ENCODE measurements around the gene ERP29. TPM values are rescaled to one million over a fixed set of nuclear protein-coding genes. Genes with fewer than 3 reads are reported as not detected.
A peak's percentile ranks its signal among the peaks of the same experiment; 100 is the strongest.
"Not testable (repeated sequence)": the region's sequence is repeated elsewhere in the genome, so short reads cannot be mapped to it uniquely, and the experiment has no call there.

The ERP29 gene
- total RNA-seq, 1 donor from 2014 or later = 56.6 TPM

- Mint-ChIP-seq H3K27me3 (no peaks in the 10 kb centered on the region), H3K4me1 (peaks cover 49% of the 10 kb centered on the region), H3K4me3 (peak overlapping the region; percentile 86), H3K36me3 (ENCODE audit: low read depth) (peaks cover 9% of the 10 kb centered on the region), H3K9me3 (no peaks in the 10 kb centered on the region), H3K27ac (peak overlapping the region; percentile 76)
- intact Hi-C loops (cut with micrococcal nuclease) = loop anchor here (1.0 to 5.0 kb wide), 4 partner anchors 8 to 189 kb away; no protein-coding TSS in a partner anchor
- DNase-seq = peak; percentile 84
Measured at GRCh38 chr12:111993292-111994150, 19.7 kb upstream of the ERP29 start.

DNA sequence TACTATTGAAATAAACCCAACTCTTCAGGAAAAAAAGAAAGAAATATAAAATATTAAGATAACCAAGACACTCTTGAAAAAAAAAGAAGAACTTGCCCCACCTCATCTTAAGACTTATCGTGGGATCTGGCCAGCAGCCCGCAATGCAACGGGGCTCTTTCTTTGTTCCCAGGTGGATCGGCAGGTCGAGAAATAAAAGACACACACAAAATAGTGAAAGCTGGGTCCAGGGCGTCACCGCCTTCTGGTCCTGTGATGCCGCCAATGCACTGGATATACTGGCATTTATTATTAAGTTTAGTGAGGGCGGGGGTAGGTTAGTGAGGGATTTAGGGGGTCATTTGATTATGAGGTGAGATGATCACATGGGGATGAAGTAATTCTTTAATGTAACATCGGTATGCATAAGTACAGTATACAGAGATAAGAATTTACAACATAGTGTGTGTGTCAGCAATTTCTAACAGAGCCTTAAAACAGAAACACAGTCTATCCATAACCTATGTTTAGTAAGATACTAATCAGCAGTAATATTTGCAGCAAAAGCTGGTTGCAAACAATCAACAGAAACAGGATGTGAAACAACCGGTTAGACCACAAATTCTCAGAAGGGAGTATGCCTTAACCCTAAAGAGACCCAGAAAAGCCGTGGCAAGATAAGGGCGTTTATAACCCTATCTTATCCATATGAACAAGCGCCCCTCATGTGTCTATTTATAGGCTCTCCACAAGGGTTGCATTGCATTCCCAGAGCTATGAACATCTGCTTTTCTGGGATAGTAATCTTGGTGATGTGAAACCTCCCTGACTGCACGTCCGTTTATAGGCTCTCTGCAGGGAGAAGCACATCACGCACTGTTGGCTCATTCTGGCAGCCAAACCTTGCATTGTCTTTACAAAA, 18.8 kb upstream of the ERP29 start:
- H3K9me3 Mint-ChIP-seq; H3K36me3 Mint-ChIP-seq (ENCODE audit: low read depth); H3K27me3 Mint-ChIP-seq: not testable (repeated sequence)
- peak; percentile 85 for DNase-seq
- H3K4me3 Mint-ChIP-seq = peak overlapping the region; percentile 86
- peaks cover 50% of the 10 kb centered on the region for H3K4me1 Mint-ChIP-seq
- intact Hi-C loops (cut with micrococcal nuclease) = loop anchor here (5.0 kb wide), 2 partner anchors 47 to 188 kb away; no protein-coding TSS in a partner anchor
- peak overlapping the region; percentile 76 for H3K27ac Mint-ChIP-seq

GRCh38 chr12:111995782-111996480, 17.3 kb upstream of the ERP29 start:
- peaks cover 57% of the 10 kb centered on the region for H3K4me1 Mint-ChIP-seq
- no peaks in the 10 kb centered on the region for H3K27me3 Mint-ChIP-seq
- intact Hi-C loops (cut with micrococcal nuclease) = no loop called here
- no peaks in the 10 kb centered on the region for H3K9me3 Mint-ChIP-seq
- H3K27ac Mint-ChIP-seq = no peak overlapping the region
- H3K4me3 Mint-ChIP-seq = no peak overlapping the region
- peaks cover 6% of the 10 kb centered on the region for H3K36me3 Mint-ChIP-seq (ENCODE audit: low read depth)
- DNase-seq = no peak

DNA sequence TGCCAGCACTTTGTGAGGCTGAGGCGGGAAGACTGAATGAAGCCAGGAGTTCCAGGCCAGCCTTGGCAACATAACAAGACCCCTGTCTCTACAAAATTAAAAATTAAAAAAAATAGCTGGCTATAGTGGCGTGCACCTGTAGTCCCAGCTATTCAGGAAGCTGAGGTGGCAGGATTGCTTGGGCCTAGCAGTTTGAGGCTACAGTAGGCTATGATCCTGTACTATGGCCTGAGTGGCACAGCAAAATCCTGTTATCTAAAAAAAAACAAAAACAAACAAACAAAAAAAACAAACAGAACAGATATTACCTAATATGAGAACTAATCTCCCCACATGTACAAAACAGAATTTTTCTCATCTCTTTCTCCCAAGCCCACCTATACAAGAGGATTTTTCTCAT, 15.9 kb upstream of the ERP29 start:
- Mint-ChIP-seq H3K4me1 (peaks cover 60% of the 10 kb centered on the region), H3K4me3 (no peak overlapping the region), H3K9me3 (no peaks in the 10 kb centered on the region), H3K27me3 (no peaks in the 10 kb centered on the region), H3K27ac (no peak overlapping the region), H3K36me3 (ENCODE audit: low read depth) (peaks cover 4% of the 10 kb centered on the region)
- intact Hi-C loops (cut with micrococcal nuclease) = no loop called here
- DNase-seq = no peak

DNA sequence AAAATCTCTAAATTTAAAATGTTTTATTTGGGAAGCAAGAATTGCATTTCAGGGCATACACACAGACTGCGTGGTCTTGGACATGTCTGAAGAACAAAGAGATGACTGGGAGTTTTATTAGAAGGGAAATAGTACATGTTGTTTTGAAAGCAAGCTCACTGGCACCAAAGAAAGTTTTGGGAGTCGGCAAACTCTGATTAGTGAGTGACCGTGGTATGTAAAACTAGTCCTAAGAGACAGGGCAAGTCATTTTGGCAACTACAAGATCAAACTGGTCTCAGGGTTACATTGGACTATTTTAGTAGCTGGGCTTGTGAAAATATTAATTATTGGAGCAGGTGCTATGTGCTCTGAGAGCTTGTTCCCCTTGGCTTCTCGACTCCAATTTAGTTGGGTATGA, 15.2 kb upstream of the ERP29 start:
- H3K27ac Mint-ChIP-seq = no peak overlapping the region
- no peak overlapping the region for H3K4me3 Mint-ChIP-seq

GRCh38 chr12:111999129-111999528, 14.1 kb upstream of the ERP29 start:
- H3K36me3 Mint-ChIP-seq (ENCODE audit: low read depth) = peaks cover 13% of the 10 kb centered on the region
- H3K4me3 Mint-ChIP-seq; DNase-seq; intact Hi-C loops (cut with micrococcal nuclease); H3K27ac Mint-ChIP-seq; H3K9me3 Mint-ChIP-seq; H3K27me3 Mint-ChIP-seq: not testable (repeated sequence)
- H3K4me1 Mint-ChIP-seq = peaks cover 52% of the 10 kb centered on the region

More for the DNA sequence above, 15.2 kb upstream of the ERP29 start:
- no peak for DNase-seq
- no peaks in the 10 kb centered on the region for H3K9me3 Mint-ChIP-seq
- H3K36me3 Mint-ChIP-seq (ENCODE audit: low read depth) = peaks cover 9% of the 10 kb centered on the region
- intact Hi-C loops (cut with micrococcal nuclease) = no loop called here
- peaks cover 60% of the 10 kb centered on the region for H3K4me1 Mint-ChIP-seq
- no peaks in the 10 kb centered on the region for H3K27me3 Mint-ChIP-seq

GRCh38 chr12:112000820-112001219, 12.4 kb upstream of the ERP29 start:
- Mint-ChIP-seq H3K27me3 (no peaks in the 10 kb centered on the region), H3K4me1 (peaks cover 44% of the 10 kb centered on the region), H3K9me3 (no peaks in the 10 kb centered on the region), H3K4me3 (peak overlapping the region; percentile 27), H3K36me3 (ENCODE audit: low read depth) (peaks cover 13% of the 10 kb centered on the region), H3K27ac (peak overlapping the region; percentile 9)
- intact Hi-C loops (cut with micrococcal nuclease) = loop anchor here (1.0 kb wide), 2 partner anchors 8 to 12 kb away; partner anchors contain the start of genes ERP29 and TMEM116
- DNase-seq = no peak

DNA sequence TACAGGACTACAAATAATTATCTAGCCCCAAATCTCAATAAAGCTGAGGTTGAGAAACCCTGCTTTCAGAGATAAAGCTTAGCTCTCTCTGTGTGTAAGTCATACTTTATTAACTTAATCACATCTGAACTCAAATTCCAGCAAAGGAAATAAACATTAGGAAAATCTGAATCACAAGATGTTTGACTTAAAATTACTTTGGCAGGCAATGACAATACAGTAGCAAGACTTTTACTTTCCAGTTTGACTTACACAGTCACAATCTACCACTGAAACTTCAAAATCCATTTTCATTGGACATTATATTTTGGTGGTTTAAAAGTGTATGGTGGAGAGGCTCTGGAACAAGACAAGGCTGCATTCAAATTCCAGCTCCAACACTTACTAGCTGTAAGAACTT, 11.7 kb upstream of the ERP29 start:
- Mint-ChIP-seq H3K4me3 (peak overlapping the region; percentile 53), H3K36me3 (ENCODE audit: low read depth) (peaks cover 13% of the 10 kb centered on the region), H3K27me3 (no peaks in the 10 kb centered on the region), H3K27ac (peak overlapping the region; percentile 72), H3K9me3 (no peaks in the 10 kb centered on the region), H3K4me1 (peaks cover 45% of the 10 kb centered on the region)
- no peak for DNase-seq
- intact Hi-C loops (cut with micrococcal nuclease) = loop anchor here (1.0 kb wide), 2 partner anchors 8 to 12 kb away; partner anchors contain the start of genes ERP29 and TMEM116

DNA sequence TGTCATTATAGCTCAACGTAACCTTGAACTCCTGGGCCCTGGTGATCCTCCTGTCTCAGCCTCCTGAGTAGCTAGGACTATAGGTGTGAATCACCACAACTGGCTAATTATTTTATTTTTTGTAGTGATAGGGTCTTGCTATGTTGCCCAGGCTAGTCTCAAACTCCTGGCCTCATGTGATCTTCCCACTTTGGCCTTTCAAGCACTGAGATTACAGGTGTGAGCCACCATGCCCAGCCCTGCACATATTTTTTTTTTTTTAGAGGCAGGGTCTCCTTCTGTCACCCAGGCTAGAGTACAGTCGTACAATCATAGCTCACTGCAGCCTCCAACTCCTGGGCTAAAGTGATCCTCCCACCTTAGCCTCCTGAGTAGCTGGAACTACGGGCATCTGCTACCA, 9.2 kb upstream of the ERP29 start:
- no peak overlapping the region for H3K4me3 Mint-ChIP-seq
- H3K27ac Mint-ChIP-seq = no peak overlapping the region
- H3K9me3 Mint-ChIP-seq = no peaks in the 10 kb centered on the region
- H3K36me3 Mint-ChIP-seq (ENCODE audit: low read depth) = peaks cover 13% of the 10 kb centered on the region
- no peaks in the 10 kb centered on the region for H3K27me3 Mint-ChIP-seq
- DNase-seq = no peak
- intact Hi-C loops (cut with micrococcal nuclease) = no loop called here
- H3K4me1 Mint-ChIP-seq = peaks cover 44% of the 10 kb centered on the region

- Mint-ChIP-seq H3K9me3 (no peaks in the 10 kb centered on the region), H3K4me3 (no peak overlapping the region), H3K27me3 (no peaks in the 10 kb centered on the region), H3K27ac (no peak overlapping the region), H3K36me3 (ENCODE audit: low read depth) (peaks cover 13% of the 10 kb centered on the region), H3K4me1 (peaks cover 42% of the 10 kb centered on the region)
- DNase-seq = peak; percentile 55
- intact Hi-C loops (cut with micrococcal nuclease) = no loop called here
Measured at GRCh38 chr12:112005419-112006395, 7.5 kb upstream of the ERP29 start.

GRCh38 chr12:112007945-112008344, 5.3 kb upstream of the ERP29 start:
- intact Hi-C loops (cut with micrococcal nuclease) = no loop called here

DNA sequence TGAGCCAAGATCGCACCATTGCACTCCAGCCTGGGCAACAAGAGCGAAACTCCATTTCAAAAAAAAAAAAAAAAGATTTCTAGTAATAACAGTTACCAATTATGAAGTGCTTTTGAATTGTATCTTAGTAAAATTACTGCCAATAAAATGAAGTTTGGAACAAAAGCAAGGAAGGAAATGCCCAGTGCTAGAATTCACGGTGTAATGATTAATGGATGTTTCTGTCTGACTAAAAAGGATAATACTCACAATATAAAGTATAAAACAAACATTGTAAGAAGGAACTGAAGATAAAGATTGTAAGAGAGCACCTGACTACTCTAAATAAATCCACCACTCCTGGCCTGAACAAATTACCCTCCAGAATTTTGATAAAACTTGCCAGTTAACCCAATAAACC, 4.3 kb upstream of the ERP29 start:
- H3K27ac Mint-ChIP-seq = no peak overlapping the region
- peaks cover 38% of the 10 kb centered on the region for H3K4me1 Mint-ChIP-seq
- DNase-seq = no peak
- no peak overlapping the region for H3K4me3 Mint-ChIP-seq
- H3K27me3 Mint-ChIP-seq = no peaks in the 10 kb centered on the region
- H3K36me3 Mint-ChIP-seq (ENCODE audit: low read depth) = peaks cover 11% of the 10 kb centered on the region
- intact Hi-C loops (cut with micrococcal nuclease) = no loop called here
- H3K9me3 Mint-ChIP-seq = no peaks in the 10 kb centered on the region

More at GRCh38 chr12:112007945-112008344, 5.3 kb upstream of the ERP29 start:
- Mint-ChIP-seq H3K9me3 (no peaks in the 10 kb centered on the region), H3K36me3 (ENCODE audit: low read depth) (peaks cover 16% of the 10 kb centered on the region), H3K27ac (no peak overlapping the region), H3K4me3 (no peak overlapping the region), H3K4me1 (peaks cover 40% of the 10 kb centered on the region), H3K27me3 (no peaks in the 10 kb centered on the region)
- no peak for DNase-seq

All from activated CD4-positive, alpha-beta T cell treated with anti-CD3 and anti-CD28 coated beads, Interleukin-2, amount 10 ng/mL, durations not matched to agents 24 days and 14 days (primary cell).